ENCODE measurements around the gene MYO5B.

DNA sequence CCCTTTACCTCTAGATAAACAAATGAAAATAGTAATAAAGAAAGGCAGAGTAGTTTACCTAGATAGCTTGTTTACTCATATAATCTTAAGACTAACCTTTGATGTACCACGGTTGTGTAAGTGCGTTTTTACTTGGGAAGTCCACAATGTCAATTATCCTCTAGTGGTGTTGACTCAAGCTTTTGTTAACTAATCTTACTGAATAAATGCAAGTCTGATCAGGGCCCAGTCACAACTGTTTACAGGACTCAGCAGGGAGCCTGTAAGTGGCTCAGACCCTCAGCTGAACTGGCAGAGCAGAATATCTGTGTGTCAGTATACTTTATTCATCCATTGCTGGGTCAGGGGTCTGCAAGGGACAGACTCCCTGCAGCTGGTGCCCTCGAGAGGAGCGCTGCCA lies 283.5 kb downstream of the MYO5B start:
- TF ChIP-seq CTCF (IDR thresholded peaks at IDR 0.05; ENCODE audit: poor library complexity) (no peak), EZH2phosphoT487 (IDR thresholded peaks at IDR 0.05; ENCODE audit: low read depth, severe bottlenecking, unreplicated experiment) (peak; percentile 98)

Measured in hepatocyte (in vitro differentiated cells).